Measurements from ENCODE around the gene ZNF610.

Gene ZNF610

DNA sequence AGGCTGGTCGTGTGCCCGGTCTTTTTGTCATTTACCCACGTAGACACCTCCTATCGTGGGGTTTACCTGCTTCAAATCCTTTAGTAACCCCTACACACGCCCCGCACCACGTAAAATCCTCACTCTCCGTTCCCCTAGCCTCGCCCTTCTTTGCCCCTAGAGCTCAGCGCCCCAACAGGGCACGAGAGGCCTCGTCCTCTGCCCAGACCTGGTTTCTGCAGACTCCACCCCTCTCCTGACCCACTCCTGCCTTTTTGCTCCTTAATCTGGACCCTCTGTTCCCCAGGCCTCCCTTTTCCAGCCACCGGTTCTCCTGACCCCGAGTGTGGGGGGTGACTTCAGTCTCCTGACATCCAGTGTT is 62.0 kb downstream of the ZNF610 start:
- no peak for DNase-seq

DNA sequence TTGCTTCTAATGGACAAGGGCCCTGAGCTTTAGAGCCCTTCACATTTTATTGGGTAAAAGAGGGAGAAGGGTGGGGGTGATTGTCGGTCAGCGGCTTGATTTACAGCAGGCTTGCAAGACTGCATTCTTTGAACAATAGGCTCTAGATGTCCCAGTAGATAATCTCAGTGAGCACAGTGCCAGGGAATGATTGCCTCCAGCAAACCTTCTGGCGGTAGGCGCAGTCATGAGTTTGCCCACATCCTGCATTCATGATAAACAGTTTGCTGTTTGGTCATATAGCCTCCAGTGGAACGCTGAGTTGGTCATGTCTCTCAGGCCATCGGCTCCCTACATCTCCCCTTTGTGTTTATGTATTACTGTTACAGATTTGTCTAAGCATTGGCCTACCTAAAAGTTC is 74.2 kb downstream of the ZNF610 start:
- DNase-seq, result no peak

DNA sequence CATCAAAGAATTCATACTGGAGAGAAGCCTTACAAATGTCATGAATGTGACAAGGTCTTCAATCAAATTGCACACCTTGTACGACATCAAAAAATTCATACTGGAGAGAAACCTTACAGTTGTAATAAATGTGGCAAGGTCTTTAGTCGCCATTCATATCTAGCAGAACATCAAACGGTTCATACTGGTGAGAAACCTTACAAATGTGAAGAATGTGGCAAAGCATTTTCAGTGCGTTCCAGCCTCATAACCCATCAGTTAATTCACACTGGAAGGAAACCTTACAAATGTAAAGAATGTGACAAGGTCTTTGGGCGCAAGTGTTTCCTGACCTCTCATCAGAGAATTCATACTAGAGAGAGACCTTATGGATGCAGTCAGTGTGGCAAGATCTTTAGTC is 79.7 kb downstream of the ZNF610 start:
- no peak for DNase-seq

Measured in DMS153 (cell line).